NCI-H748 (cell line): ENCODE measurements around the gene IRF4.

Experiments used
- DNase-seq: peaks from one replicate; lab custom pipeline; 2025; ENCODE audit not compliant: unreplicated experiment; lab: John Stamatoyannopoulos, UW

IRF4 gene

DNA sequence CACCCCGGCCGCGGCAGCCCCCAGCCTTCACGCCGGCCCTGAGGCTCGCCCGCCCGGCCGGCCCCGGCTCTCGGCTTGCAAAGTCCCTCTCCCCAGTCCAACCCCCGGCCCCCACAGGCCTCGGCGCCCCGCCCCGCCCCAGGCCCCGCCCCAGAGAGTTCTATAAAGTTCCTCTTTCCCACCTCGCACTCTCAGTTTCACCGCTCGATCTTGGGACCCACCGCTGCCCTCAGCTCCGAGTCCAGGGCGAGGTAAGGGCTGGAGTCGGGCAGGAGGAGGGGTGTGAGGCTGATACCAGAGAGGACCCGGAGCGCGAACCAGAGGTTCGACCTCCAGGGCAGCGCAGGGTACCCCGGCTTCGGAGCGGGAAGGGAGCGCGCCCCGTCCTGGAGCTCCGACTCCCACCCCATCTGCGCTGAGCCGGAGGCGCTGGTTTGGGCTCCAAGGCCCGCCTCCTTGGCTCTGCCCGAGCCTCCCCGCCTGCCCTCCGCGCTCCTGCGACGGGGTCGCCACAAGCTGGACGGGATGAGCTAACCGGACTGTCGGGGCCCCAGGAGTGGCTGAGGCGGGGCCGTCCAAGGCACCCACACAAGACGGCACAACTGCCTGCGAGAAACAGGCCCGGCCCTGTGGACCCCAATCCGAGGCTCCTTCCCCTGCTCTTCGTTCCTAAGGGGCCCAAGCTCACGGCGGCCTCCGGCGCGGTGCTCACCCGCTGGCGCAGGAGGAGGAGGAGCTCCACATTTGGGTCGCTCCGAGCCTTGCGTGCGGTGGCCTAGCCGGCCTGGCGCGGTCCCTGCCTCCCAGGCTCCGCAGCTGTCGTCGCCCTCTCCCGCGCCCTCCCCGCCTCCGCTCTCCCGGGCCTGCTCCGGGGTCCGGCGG, at the start of gene IRF4:
TSS of gene IRF4 (plus strand) at position 194 of the 882 bp plus-strand sequence. CDS start 1,401 bp downstream, outside the sequence.
- peak; percentile 38 for DNase-seq

DNA sequence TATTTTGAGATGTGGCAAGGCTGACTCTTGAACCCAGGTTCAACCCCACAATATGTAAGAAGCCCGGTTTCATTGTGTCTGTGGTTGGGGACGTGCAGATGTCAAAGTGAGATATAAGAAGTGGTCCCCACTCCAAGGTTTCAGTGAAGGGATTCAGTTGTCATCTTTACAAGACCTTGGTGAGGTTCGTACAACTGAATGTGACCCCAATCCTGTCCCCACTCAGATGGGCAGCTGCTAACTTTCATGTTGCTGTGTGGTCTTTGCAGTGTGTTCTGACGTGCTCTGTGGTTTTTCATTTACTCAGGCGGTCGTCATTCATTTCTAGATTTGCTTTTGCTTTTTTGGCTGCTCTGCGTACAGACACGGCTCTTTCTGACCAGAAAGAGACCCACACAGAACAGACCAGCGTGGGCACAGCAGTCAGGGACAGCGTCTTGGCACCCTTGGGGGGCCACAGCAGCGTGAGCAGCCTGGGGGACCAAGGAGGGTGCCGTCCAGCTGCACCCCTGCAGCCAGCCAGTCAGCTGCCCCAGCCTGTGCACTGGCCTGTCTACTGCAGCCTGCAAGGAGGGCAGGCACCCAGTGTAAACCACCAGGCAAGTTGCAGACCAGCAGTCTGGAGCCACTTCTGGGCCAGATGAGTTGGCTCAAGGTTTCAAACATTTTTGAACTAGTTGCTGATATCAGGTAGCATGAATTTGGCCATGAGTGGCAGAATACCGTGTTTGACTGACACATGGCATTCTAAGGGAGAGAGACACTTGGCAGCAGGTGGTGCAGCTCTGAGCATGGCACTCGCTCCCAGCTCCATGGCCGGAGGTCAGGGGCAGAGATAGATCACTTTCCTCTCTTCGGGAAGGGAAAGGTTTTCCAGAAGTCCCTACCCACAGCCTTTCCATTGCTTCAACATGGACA, 49.4 kb upstream of the IRF4 start:
- DNase-seq, result no peak

DNA sequence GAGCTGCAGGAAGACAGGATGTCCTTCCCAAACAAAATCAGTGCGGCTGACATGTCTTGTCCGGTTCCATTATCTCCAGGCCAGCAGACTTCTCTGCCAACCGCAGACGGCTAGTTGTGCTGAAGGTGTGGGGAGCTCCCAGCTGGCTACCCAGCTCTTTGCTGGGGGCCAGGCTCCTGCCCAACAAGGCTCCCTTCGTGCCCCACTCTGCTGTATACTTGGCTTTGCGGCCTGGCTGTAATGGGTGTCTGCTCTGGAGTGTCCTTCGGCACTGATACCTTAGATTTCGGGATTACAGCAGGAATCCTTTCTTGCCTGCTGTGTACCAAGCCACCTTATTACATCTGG, 48.7 kb upstream of the IRF4 start:
- no peak for DNase-seq

DNA sequence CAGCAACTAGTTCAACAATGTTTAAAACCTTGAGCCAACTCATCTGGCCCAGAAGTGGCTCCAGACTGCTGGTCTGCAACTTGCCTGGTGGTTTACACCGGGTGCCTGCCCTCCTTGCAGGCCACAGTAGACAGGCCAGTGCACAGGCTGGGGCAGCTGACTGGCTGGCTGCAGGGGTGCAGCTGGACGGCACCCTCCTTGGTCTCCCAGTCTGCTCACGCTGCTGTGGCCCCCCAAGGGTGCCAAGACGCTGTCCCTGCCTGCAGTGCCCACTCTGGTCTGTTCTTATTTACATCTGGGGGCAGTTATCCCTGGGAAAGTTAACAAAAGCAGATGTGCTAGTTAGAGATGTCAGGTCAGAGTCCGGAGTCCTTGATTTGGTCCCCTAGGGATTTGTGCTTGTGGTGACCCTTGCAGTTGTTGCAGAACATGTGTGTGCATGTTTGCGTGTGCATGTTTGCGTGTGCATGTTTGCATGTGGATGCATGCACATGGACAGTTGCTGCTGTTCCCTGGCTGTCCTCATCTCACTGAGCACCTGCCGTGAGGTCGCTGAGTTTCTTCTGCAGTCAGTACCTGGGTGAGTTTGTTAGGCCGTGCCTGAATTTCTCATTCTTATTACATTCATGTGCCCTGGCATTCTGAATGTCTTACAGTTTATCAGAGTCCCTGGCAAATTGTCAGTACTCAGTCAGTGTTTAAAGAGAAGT, 48.2 kb upstream of the IRF4 start:
- no peak for DNase-seq

DNA sequence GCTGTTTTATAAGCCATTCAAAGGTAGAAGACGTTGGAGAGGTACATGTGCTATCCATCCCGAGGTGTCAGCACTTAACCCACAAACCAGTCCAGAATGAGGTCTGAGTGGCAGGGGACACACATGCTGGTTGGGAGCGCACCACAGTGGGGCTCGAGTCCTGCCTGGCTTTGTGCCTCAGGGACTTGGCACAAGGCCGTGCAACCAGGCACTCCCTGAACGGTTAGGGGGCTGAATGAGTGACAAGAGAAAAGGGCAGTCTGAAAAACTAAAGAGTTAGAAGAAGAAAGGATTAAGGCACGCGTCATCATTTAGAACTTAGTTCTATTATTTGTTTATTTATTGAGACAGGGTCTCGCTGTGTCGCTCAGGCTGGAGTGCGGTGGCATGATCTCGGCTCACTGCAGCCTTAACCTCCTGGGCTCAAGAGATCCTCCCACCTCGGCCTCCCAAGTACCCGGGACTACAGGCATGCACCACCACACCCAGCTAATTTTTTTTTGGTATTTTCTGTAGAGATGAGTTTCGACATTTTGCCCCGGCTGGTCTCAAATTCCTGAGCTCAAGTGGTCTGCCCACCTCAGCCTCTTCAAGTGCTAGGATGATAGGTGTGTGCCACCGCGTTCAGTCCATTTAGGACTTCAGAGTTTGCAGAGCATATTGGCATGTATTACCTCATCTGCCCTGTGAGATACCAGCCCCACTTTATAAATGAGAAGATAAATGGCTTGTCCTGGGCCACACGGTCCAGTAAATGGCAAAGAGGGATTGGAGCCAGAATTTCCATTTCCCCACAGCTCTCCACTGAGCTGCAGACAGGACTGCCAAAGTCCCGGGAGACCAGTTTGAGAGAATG, 47.4 kb upstream of the IRF4 start:
- DNase-seq, result no peak

DNA sequence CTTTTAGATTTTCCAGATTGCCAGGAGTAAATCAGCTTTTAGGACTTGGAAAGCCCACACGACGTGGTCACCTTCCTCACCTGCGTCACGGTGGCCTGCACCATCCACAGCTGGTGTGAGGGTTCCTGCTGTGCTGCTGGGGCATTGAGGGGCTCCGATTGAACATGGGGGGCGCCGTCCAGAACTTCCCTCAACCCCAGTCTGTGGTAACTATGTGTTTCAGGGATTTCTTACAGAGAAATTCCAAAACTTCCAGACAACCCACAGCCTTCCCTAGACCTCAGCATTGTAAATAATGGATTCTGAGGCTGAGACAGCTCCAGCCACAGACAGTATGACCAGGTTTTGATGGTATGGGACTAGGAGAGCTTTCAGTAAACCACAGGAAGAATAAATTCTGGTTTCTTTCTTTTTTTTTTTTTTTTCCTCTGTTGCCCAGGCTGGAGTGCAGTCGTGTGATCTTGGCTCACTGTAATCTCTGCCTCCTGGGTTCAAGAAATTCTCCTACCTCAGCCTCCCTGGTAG, 46.7 kb upstream of the IRF4 start:
- no peak for DNase-seq

DNA sequence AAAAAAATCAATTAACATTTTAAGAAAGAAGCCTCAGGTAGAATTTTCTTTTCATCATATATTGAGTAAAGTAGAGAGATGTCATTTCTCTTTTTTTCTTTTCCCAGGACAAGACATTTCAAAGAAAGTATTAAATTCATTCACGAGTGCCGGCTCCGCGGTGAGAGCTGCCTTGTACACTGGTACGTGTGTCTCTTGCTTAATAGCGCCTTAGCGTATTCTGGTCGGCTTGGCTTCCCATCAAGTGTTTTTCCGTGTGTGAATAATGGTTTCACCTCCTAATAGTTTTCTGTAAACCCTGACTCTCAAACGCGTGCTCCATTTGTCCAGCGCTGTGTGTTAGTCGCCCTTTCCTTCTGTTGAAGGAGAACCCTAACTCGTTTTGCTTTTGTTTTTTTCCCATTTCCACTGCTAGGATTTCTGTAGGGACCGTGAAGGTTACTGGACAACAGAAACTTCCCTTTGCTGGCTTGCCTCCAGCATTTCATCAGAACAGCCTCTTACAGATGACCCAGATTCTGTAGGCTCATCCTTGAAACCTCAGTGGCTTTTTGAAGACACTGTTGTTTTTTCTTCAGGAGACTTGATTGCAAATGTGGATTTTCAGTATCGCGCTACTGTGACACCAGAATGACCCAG, 45.7 kb upstream of the IRF4 start:
- no peak for DNase-seq

DNA sequence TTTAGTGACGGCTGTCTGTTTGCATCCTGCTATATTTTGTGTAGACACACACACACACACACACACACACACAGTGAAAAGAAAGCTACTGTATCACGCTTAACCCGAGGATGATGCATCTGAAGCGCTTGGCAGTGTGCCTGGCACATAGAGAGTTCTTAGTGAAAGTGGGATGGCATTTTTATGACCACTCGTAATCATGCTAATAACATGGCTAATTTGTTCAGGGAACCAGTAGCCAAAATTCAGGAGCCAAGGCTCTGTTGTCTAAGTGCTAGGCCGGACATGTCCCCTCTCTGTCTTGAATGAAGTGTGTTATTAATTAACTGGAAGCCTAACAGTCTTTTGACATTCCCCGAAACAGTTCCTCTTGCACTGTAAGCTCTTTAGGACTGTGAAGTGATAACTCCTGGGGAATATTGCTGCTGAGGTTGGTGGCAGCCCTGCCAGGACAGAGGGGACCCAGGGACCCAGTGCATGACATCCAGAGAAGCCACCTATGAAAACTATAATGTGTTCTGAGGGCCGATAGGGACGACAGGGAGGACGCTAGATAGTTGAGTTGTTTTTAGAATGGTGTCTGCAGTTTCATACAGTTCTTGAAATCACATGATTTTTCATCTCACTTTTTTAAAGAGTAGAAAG, 45.0 kb upstream of the IRF4 start:
- no peak for DNase-seq

DNA sequence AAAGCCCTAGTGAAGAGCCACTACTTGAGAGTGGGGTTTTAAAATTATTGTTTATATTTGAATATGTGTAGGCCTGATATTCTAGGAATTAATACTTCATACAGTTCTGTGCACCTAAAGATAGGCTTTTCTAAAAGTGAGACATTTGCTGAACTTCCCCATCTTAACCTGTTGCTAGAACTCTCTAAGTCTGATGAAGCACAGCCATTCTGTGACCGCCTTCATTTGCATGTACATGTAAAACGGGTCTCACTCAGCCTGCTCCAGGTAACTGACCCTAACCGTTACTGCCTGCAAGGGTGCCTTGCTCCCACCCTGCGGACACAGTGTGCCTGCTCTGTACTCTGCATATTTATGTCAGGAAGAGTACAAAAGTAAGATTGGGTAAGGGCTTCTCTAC, 44.3 kb upstream of the IRF4 start:
- no peak for DNase-seq

DNA sequence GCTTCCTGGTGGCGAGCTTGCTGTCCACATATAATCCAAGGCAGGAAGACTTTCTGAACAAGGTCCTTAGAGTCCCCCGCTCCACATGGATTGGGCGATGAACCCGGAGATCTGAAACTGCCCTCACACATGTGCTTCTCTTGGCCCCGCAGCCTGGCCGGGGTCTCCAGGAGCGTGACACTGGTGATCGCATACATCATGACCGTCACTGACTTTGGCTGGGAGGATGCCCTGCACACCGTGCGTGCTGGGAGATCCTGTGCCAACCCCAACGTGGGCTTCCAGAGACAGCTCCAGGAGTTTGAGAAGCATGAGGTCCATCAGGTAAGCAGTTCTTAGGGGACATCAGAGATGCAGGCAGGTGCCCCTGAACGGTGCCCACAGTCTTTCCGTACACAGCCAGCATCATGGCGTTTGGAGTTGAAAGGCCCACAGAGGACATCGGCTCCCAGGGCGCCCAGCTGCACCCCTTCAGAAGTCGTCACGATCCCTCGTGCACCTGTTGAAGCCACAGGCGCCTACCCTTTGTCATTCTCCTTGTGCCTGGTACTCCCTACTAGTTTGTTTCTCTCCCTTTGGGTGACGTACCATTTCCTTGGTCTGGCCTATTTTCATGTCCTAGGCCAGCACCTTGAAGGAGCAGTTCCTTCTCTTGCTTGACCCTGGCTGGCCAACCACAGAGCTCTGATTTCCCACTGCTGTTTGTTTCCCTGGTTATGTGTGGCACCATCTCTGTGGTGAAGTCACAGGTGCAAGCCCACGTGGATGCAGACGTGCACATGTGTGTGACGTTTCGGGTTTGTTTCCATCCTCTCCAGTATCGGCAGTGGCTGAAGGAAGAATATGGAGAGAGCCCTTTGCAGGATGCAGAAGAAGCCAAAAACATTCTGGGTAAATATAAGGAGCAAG, 43.3 kb upstream of the IRF4 start:
- no peak for DNase-seq

DNA sequence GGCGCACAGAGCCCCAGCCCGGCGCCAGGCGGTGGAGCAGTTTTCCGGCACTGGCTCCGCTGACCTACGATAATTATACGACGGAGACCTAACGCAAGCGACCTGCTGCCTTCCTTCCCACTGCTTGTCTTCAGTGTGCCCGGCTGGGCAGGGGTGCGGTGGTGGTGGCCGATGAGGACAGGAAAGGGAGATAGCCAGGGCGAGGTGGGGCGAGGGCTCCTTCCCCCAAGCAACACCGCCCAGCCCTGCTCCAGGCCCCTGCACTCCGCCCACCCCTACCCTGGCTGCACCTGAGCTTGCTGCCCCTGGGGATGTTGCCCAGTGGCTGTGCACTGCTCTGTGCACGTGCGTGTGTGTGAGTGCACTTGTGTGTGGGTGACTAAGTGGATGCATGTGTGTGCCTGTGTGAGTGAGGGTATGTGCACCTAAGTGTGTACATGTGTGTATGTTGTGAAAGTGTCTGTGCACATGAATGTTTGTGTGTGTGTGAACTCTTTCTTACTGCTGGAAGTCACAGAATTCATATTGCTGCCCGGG, 42.6 kb upstream of the IRF4 start:
- DNase-seq, result no peak

DNA sequence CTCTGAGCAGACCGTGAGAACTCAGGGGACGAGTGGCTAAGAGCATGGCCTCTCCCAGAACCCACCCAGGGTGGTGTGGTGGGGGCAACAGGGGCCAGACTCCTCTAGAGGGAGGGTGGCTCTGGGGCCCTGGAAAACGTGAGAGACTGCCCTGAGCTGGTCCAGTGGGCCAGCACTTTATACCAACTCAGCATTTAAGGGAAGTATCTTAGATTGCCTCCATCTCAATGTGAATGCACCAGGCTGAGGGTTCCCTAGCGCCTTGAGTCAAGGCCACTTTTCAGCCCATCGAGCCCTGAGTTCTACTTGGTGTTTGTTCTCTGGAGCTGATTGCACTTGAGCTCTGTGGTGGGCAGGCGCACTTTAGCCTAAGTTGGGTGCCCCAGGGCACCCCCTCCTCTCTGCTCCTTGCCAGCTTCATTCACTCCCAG, 42.0 kb upstream of the IRF4 start:
- no peak for DNase-seq

DNA sequence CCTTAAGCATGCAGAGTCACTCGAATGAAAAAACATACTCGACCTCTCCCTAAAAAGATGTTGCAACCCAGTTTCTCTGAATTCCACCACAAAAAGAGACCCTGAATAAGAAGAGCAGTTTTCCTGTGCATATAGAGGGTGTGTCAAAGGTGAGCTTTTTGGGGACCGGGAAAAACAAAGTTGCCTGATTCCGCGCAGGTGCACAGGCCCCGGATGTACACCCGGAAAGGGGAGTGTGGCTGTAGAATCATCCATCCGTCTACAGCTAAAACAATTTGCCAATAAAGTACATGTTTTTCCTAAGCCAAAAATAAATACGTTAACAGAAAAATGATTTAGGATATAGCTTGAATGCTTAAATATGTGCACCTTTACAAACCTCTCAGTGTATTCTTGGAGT, 41.2 kb upstream of the IRF4 start:
- no peak for DNase-seq

DNA sequence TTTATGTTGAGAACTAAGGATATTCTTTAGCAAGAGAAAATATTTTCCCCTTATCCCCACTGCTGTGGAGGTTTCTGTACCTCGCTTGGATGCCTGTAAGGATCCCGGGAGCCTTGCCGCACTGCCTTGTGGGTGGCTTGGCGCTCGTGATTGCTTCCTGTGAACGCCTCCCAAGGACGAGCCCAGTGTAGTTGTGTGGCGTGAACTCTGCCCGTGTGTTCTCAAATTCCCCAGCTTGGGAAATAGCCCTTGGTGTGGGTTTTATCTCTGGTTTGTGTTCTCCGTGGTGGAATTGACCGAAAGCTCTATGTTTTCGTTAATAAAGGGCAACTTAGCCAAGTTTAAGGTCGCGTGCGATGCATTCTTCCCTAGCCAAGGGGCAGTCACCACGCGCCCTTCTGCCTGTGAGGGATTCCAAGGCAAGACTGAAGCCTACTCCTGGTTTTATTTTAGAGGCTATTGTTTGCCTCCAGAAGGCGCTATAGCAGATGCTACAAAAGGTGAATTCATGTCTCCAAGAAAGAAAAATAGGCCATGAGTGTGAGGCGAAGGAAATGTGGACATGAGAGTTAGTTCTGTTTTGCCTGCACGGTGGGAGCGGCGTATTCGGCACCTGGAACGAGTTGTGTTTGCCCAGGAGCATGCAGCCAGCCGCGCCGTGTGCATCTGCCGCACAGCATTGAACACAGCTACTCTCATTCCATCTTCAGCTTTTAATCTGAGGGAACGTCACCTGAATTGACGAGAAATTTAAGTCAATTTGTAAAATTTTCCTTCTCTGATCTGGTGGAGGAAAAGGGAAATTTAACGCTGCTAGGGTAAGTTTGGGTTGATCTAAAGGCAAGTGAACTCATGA, 40.3 kb upstream of the IRF4 start:
- DNase-seq, result no peak

DNA sequence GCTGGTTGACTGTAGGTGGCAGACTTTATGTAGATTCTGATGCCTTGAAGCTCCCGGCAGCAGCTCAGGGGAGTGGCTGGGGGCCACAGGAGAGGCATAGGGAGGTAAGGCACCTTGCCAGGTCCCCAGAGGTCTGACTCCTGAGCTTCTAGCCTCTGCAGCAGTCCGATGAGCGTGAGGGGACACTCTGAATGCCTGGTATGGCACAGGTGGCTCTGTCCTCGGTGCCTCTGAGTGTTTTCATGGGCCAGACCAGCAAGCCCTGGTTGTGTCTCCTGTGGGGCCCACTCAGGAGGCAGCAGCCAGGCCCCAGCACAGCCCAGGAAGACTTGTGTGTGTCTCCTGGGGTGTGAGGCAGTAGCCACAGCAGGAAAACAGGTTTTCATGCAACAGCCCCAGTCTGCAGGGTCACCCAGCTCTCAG, 39.7 kb upstream of the IRF4 start:
- no peak for DNase-seq

DNA sequence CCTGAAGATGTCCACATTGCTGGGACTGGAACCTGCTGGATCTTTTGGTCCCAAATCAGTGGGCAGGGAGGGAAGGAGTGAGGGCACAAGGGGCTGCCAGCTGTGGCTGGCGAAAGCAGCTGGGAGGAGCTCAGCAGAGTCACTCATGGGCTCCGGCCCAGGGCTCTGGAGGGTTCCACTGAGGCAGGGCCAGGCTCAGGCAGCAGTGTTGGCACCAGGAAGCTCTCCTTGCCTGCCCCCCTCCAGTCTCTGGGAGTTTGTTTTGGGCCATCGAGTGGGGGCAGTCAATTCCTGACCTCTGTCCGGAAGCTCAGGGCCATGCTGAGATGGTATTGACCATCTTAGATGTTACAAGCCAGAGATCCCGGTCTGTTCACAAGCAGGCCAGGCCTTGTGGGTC, 39.1 kb upstream of the IRF4 start:
- no peak for DNase-seq

DNA sequence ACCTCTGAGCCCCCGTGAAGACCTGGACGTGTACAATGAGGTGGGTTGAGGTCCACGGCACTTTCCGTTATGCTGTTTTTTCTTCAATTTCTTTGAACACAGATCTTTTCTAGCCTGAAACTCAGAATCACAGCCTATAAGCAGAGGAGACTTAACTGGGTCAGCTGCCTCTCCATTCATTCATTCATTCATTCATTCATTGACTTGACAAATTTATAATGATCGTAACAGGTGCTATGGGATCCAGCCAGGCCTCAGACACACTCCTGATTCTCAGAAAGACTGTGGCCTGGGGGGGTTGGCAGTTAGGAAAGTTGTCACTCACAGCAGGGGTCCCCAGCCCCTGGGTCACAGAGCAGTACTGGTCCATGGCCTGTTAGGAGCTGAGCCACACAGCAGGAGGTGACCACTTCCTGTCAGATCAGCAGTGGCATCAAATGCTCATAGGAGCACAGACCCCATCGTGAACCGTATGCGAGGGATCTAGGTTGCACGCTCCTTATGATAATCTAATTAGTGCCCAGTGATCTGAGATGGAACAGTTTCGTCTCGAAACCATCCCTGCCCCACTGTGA, 38.6 kb upstream of the IRF4 start:
- DNase-seq, result no peak
